DMS 273 (cell line): ENCODE results near the gene ATP2B2.

Source experiments
- DNase-seq: peaks from one replicate; lab custom pipeline; 2025; ENCODE audit not compliant: unreplicated experiment; lab: John Stamatoyannopoulos, UW

Gene ATP2B2

DNA sequence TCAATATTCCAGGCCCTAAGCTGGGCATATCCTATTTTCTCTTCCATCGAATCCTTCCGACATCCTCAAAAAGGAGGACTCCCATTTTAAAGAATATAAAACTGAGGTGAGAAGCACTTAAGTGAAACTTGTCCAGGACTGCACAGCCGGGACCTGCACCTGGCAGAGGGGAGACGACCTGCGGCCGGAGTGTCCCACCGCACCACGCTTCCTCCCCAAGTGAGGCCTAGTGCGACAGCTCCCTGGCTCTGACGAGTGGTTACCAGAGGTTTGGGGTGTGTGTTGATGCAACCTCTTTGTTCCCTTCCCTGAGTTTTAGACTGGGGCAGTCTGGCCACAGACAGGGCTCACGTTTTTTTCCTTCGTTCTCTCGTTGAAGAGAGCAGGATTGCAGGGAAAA, 24.9 kb upstream of the ATP2B2 start:
- DNase-seq, result no peak

DNA sequence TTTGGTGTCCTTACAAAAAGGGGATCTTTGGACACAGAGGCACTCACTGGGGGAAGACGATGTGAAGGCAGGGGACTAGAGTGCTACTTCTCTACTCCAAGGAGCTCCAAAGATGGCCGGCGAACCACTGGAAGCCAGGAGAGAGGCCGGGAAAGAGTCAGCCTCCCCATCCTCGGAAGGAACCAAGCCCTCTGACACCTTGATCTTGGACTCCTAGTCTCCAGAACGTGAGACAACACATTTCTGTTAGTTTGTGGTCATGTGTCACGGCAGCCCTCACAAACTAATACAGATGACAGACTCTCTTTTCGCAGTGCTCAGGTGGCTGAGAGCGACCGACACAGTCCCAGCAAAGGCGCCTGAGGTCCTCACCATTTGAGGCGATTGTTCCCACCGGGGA, 24.4 kb upstream of the ATP2B2 start:
- no peak for DNase-seq

DNA sequence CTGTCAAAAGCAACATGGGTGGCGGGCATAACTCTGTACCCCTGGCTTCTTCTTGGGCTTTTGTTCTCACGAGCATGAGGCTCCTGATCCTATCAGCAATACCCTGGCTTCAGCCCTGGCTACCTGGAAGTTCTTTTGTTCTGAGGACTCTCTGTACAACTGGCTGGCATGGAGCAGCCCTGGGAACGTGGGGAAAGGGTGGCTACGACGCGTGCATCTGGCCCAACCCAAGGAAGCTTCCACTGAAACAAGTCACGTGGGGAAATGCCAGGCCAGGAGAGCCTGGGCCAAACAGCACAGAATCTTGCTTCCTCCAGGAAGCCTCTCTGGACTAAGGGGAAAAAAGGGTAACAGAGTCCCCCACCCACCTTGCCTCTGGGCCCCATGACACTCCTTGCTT, 22.7 kb upstream of the ATP2B2 start:
- no peak for DNase-seq

DNA sequence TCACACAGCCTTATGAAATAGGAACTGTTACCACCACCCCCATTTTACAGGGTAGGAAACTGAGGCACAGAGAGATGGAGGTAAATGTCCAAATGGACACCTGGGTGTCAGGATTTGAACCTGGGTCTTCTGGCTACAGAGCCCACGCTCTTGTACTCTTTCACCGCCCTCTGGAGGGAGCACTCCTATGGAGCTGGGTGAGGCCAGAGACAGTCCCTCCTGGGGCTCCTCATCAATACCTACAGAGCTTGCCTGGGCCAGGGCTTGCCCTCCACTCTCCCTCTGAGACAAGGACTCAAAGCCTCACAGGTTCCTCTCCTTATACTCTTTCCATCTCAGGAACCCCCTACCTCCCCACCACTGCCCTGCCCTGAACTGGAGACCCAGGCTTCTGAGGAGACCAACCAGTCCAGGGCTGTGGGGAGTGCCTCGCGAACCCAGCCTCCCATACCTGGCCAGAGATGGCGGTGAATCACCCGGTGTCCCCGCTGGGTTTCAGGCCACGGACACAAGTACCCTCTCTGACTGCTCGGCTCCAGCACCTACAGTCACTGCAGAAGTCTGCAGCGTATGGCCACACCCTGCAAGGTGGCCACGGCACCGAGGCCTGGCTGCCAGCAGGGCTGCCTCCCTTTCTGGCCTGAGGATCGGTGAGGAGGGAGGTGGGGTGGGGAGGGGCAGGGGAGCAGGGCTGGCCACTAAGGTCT, 22.1 kb upstream of the ATP2B2 start:
- DNase-seq, result no peak

DNA sequence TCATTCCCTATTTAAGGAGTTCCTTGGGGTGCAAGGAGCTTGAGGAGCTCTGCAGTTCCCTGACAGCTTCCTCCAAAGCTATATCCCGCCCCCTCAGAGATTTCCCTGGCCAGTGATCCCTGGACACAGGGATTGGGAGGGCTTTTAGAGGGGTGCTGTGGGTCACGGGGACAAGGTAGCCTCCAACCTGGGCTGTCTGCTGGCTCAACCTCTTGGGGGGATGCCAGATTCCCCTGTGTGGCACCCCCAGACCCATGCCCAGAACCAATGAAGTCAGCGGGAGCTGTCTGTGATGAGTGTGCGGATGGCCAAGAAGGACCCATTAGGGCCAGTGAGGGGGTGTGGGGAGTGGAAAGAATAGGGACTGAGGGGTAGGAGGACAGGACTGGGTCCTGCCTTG, 21.0 kb upstream of the ATP2B2 start:
- DNase-seq, result no peak

DNA sequence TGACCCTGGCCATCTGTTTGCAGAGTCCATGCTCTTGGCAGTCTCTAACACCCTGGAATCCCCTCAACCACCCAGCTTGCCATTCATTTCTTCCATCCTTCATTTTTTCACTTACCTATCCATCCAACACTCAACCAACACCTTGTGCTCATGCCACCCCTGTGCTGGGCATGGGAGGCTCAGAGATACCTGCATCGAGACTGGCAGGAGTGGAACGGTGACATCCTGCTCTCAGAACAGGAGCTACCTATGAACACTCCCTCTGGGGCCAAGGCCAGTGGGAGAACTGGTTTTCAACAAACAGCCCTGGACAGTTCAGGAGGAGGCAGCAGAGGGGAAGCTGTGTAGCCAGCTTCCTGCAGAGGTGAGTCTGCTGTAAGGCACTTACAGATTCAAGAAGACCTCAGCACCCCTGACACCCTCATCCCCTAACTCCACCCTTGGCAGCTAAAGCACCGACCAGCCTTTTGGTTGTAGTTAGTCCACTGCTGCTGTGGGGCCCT, 19.5 kb upstream of the ATP2B2 start:
- DNase-seq, result no peak

DNA sequence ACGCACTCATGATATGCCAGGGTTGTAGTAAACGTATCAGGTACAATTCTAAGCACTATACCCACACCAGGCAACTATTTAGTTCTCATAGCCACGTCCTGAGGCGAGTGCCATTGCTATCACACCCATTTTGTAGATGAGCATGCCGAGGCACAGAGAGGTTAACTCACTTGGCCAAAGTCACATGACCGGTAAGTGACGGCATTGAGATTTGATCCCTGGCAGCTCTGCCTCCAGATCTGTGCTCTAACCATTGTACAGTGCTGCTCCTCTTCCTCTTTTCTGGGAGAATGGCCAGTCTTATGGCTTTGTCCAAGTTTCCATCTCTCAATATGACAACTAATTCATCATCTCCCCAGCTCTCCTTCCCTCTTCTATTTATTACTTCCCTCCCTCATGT, 18.9 kb upstream of the ATP2B2 start:
- no peak for DNase-seq

DNA sequence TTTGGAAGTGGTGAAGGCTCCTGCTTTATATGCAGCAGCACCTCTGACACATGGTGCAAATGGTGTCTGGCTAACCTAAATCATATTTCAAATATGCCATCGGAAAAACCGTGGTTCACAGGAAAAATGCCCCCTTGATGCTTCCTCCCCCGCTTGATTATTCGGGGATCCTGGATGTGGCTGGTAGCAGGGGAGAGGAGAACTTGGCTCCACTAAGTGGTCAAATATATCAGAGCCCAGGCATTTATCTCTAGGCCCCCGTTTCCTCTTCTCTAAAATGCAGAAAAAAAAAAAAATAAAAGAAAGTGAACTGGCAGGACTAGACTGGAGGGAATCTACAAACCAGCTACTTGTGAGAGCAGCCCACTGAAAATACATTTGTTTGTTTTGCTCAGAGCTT, 18.2 kb upstream of the ATP2B2 start:
- DNase-seq, result no peak

DNA sequence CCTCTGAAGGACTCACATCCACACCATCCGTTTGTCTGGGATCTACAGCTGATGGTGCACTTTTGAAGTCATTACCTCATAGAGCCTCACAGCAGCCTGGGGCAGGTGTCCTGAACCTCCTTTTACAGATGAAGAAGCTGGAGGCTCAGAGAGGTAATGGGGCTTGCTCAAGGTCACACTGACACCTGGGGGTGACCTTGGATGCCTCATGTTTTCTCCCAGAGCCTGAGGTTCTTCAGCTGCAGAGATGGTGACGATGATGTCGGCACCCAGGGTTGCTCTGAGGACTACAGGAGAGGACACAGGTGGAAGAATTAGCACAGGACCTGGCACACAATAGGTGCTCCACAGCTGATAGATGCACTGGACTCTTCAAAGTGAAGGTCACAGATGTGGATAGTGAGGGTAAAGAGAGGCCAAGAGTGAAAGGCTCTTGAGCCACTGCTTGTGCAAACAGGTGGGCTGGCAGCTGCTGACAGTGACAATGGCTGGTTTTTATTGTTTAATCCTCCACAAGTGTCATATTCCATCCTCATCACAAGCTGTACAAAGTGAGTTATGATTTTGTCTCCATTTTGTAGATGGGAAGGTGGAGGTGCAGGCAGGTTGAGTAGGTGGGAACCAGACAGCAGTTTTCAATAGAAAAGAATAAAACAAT, 17.4 kb upstream of the ATP2B2 start:
- no peak for DNase-seq

DNA sequence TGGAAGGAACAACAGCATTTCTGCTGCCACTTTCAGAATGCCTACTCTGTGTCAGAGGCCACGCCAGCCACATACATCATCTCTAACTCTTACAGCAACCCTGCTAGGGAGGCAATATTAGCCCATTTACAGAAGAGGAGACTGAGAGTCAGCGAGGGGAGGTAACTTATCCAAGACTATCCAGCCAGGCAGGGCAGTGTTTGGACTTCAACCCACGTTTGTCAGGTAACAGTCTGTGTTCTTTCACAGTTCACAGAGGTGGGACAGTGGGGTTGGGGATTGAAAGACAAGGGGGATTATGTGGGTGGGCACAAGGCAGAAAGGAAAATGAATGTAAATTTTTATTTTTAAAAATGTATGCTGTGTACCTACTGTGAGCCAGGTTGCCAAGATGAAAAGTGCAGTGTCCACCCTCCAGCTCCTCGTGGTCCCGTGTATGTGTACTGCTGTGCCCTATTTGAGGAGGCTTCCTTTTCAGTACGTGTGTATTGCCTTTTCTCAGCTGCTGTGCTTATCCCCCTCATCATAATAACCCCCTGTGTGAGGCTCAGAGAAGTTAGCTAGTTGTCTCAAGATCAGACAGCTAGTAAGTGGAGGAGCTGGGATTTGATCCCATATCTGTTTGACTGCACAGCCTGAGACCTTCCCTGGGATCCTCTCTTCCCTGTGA, 16.5 kb upstream of the ATP2B2 start:
- no peak for DNase-seq

DNA sequence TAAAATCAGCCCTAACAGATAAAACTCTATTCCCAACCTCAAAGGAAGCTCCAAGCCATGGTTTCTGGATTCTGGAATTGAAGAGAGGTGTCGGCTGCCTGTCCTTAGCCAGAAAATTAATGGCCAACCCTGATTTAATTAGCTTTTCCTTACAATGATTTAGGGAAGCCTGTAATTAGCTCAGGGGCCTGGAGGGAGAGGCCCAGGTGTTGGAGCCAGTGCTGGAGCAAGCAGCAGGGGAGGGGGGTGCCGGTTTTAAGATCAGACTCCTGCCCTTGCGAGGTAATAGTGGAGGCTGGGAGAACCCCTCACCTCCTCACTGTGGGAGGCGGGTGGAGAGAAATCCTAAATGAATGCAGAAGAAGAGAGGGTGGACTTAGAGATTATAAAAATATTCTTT, 14.7 kb upstream of the ATP2B2 start:
- no peak for DNase-seq

DNA sequence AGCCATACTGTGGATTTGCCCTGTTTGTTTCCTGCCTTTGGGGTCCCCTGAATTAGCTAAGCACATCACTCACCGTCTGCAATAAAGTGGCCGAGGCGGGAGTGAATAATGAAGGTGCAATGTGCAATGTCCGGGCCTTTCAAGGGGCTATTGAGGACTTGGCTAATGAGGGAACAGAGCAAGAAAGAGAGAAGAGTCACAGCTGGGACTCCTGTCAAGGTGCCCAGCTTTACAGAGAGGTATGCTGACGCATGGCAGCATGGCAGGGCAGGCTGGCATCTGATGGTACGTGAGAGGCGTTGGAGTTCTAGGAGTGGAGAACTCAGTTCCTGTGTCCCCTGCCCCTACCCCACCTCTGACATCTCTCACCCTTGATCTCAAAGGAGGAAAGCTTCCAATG, 13.8 kb upstream of the ATP2B2 start:
- DNase-seq, result no peak

DNA sequence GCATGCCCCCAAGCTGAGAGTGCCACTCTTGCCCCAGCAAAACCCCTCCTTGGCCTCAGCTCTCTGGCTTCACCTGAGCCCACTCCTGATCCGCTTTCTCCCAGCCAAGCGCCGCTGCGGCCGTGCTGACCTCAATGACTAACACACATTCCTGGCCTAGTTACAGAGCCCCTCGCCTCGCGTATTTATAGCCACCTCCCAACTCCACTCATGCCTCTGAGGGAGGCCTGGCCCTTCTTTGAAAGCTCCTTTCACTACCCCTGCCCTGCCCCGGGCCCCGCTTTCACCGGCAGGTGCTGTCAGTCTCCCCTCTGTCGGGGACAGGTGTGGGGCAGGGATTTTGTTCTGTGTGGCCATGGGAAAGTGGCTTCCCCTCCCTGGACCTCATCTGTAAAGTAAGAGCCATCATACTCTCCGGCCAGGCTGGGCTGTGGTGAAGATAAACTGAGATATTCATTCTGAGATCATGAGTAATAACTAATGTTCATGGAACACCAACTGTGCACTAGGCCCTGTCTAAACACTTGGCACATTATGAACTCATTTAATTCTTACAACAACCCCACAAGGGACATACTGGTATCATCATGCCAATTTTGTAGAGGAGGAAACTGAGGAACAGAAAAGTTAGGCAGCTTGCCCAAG, 13.2 kb upstream of the ATP2B2 start:
- DNase-seq, result no peak

DNA sequence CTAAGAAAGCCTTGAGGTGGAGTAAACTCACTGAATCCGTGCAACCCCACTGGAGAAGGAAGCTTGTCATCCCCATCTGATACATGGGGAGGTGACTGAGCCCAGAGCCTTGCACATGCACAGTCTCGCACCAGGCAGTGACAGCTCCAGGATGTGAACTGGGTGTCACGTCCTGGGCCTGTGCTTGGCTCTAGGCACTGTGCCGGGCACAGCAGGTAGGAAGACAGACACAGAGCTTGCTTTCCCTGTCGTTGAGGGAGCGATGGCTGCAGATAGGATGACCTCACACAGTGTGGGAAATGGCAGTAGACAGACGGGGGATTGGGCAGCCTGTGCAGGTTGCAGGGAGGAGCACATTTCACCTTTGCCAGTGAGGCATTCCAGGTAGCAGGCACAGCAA, 12.2 kb upstream of the ATP2B2 start:
- DNase-seq, result no peak

DNA sequence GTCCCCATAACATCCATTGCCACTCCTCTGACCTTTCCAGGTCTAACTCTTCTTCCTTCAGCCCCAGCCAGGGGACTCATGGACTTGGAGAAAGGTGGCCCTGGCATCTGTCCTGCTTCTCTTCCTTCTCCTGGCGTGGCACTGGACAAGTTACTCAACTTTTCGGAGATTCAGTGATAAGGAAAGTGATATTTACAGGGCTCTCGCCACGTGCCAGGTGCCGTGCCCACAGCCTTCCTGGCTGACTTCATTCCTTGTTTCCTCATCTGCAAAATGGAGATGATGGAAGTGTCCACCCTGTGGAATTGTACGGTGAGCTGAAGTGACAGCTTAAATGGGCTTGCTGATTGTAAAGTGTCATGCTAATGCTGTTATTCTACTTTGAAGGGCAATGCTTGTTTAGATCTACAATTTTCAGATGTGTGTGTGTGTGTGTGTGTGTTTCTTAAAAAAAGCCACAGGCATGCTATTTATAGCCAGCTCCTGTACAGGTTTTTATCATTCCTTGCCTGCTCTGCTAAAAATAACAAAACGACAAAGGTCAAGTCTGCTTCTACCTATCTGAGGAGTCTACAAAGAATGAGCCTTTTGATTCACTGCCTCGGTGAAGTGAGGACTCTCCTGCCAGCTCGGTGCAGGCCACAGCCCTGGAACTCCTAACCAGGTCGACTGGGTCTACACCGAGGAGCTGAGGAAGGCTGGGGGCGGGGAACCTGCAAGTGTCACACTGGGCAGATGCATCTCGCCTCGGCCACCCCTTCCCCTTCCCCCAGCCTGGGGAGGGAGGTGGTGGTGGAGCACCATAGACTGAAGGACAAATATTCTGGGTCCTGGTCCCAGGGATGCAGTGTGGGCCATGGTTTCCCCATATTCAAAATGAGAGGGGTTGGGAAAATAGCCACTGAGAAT, 11.4 kb upstream of the ATP2B2 start:
- DNase-seq, result no peak

DNA sequence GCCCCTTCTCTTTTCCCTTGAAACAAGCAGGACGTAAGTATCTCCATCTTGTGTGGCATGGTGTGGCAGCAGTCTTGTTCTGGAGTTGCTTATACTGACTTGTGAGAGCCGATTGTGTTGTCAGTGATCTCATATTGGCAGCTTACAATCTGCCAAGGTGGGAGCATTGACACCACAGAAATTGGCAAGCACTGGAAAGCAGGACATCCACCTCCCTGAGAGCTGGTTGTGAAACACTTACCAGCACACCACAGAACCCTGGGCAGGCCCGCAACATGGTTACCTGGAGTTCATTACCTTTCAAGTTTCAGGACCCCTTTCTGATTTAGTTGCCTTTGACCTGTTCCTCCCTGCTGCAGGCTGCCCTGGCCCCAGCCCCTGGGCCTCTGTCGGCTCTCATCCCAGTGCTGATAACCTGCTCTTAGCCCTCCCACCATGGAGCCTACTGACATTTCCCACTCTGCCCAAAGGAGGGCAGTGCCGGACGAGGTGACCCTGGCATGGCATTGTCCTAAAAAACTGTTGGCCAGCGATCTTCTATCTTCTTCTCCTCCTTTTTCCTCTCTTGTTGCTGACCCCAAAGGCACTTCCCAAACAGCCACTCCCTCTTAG, 10.6 kb upstream of the ATP2B2 start:
- DNase-seq, result no peak

DNA sequence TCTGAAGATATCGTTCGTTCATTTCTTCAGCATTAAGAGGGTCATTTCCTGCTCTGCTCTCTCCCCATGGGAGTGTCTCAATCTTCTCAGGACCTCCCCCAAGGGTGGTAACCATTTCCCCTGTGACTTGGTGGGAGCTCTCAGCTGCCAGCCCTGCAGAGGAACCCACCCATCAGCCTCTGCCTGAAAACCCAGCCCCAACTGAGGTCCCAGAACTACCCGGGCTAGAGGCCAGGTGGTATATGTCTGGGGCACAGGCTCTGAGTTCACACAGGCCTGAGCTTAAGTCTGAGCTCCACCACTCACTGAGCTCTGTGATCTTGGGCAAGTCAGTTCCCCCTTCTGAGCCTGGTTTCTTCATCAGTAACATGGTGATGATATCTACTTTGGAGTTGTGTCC, 10.0 kb upstream of the ATP2B2 start:
- no peak for DNase-seq

DNA sequence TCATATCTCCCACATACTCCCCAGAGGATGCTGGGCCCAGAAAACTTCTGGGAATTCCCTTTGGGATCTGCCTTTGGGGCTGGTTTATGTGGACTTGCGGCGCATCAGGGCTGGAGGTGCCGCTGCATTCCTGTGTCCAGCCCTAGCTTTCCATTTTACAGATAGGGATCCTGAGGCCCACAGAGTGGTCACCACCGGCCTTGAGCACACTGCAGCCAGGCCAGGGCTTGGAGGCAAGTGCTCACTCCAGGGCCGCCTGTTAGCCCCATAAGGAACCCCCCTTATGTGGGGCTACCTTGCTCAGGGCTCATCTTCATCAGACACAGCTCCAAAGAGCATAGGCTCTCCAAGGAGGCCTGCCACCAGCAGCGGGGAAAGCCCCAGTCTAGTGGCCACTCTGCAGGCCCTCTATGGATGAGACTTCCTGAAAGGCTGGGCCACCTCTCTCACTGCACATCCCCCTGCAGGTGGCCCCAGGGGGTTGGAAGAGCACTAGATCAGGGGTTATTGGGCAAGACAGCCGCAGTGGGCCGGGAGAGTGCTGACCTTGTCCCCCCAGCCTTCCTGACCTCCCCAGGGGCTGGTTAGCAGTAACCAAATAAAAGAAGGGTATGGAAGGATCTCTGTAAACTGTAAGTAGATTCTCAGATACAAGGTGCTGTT, 9.2 kb upstream of the ATP2B2 start:
- no peak for DNase-seq

DNA sequence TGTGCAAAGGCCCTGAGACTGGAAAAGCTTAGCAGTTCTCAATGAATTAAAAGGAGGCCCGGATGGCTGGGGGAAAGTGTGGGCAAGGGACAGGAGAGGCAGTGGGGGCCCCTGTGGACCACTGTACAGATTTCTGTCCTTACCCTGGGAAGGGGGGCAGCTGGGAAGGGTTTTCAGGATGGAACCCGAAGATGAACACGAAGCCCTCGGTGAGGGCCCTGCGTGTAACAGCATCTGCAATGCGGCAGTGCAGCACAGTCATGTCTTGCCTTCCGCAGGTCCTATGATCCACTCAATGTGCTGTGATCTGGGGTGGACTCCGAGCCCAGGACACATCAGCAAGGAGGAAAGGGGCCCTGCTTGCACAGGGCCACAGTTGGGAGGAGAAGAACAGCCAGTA, 7.9 kb upstream of the ATP2B2 start:
- no peak for DNase-seq

DNA sequence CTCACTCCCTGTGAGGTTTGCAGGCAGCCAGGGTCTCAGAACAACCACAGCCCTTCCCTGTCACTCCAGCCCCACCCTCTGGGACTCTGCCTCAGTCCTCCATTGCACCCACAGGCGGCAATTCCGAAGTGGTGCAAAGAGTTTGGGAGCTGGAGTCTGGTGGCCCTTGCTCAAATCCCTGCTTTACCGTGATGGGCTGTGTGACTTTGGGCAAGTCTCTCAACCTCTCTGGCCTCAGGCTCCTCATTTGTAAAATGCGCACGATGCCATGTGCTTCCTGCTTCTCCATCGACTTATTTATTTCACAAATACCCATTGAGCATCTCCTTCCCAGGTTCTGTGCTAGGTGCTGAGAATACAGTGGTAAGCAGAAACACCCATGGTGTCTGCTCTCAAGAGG, 7.3 kb upstream of the ATP2B2 start:
- DNase-seq, result no peak
